GDM1 (cell line): ENCODE results near the gene RAB30.

Experiments
- DNase-seq: peaks from one replicate; lab custom pipeline; 2025; lab: John Stamatoyannopoulos, UW

The RAB30 gene

GRCh38 chr11:83070731-83071566 lies 748 bp downstream of the RAB30 start:
- DNase-seq, result no peak

- DNase-seq, result no peak
Observed at GRCh38 chr11:83070044-83070701, 1.5 kb downstream of the RAB30 start.

GRCh38 chr11:83069441-83070043 lies 2.2 kb downstream of the RAB30 start:
- no peak for DNase-seq

GRCh38 chr11:83068568-83068967 lies 3.1 kb downstream of the RAB30 start:
- DNase-seq, result no peak

GRCh38 chr11:83064011-83064410 lies 7.7 kb downstream of the RAB30 start:
- no peak for DNase-seq

GRCh38 chr11:83063073-83063754 lies 8.5 kb downstream of the RAB30 start:
- no peak for DNase-seq

- DNase-seq, result no peak
Observed at GRCh38 chr11:83061883-83062282, 9.8 kb downstream of the RAB30 start.

GRCh38 chr11:83060965-83061364 lies 10.7 kb downstream of the RAB30 start:
- DNase-seq, result no peak

- no peak for DNase-seq
Observed at GRCh38 chr11:83057721-83058120, 14.0 kb downstream of the RAB30 start.

GRCh38 chr11:83056611-83057010 lies 15.1 kb downstream of the RAB30 start:
- no peak for DNase-seq

- no peak for DNase-seq
Observed at GRCh38 chr11:83056204-83056603, 15.5 kb downstream of the RAB30 start.

- DNase-seq, result no peak
Observed at GRCh38 chr11:83054904-83055380, 16.8 kb downstream of the RAB30 start.

GRCh38 chr11:83054001-83054400 lies 17.7 kb downstream of the RAB30 start:
- no peak for DNase-seq

- no peak for DNase-seq
Observed at GRCh38 chr11:83051760-83052671, 19.7 kb downstream of the RAB30 start.

GRCh38 chr11:83047515-83048225 lies 24.0 kb downstream of the RAB30 start:
- DNase-seq, result no peak

- no peak for DNase-seq
Observed at GRCh38 chr11:83046621-83047172, 25.0 kb downstream of the RAB30 start.

GRCh38 chr11:83044958-83045712 lies 26.6 kb downstream of the RAB30 start:
- no peak for DNase-seq

GRCh38 chr11:83042964-83043711 lies 28.6 kb downstream of the RAB30 start:
- DNase-seq, result no peak

GRCh38 chr11:83041126-83041525 lies 30.6 kb downstream of the RAB30 start:
- no peak for DNase-seq
